WERI-Rb-1 (cell line): Measurements from ENCODE around the gene OMD.

Experiments
- DNase-seq: peaks from one replicate; pipeline ENCODE4 v3.0.0-alpha.2; 2020
- H3K27ac ChIP-seq: fragments of 250-450 bp; sonication (Bioruptor Pico); 2 replicates; pipeline ENCODE4 v1.5.1; 2020; ENCODE audit warnings: mild to moderate bottlenecking, moderate library complexity
- H3K27me3 ChIP-seq: fragments of 250-450 bp; sonication (Bioruptor Pico); 2 replicates; pipeline ENCODE4 v1.5.1; 2021; ENCODE audit warnings: mild to moderate bottlenecking, low read depth, moderate library complexity; ENCODE audit not compliant: insufficient read depth, severe bottlenecking
- H3K36me3 ChIP-seq: fragments of 250-450 bp; sonication (Bioruptor Pico); 2 replicates; pipeline ENCODE4 v1.5.1; 2020; ENCODE audit warnings: mild to moderate bottlenecking, moderate library complexity
- H3K4me3 ChIP-seq: 2 replicates; pipeline ENCODE4 v1.5.1; 2011; ENCODE audit warnings: low read depth, mild to moderate bottlenecking, control low read depth, low read length
- H3K9me3 ChIP-seq: fragments of 250-450 bp; sonication (Bioruptor Pico); 2 replicates; pipeline ENCODE4 v1.5.1; 2021; ENCODE audit warnings: mild to moderate bottlenecking, moderate library complexity; ENCODE audit not compliant: severe bottlenecking
- TF ChIP-seq, protein P1 (sequence below): IDR thresholded peaks from 2 replicates; pipeline ENCODE4 v1.5.1; 2011; ENCODE audit warnings: low read depth, mild to moderate bottlenecking, control low read depth, inconsistent platforms, low read length

The OMD gene, protein sequence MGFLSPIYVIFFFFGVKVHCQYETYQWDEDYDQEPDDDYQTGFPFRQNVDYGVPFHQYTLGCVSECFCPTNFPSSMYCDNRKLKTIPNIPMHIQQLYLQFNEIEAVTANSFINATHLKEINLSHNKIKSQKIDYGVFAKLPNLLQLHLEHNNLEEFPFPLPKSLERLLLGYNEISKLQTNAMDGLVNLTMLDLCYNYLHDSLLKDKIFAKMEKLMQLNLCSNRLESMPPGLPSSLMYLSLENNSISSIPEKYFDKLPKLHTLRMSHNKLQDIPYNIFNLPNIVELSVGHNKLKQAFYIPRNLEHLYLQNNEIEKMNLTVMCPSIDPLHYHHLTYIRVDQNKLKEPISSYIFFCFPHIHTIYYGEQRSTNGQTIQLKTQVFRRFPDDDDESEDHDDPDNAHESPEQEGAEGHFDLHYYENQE

DNA sequence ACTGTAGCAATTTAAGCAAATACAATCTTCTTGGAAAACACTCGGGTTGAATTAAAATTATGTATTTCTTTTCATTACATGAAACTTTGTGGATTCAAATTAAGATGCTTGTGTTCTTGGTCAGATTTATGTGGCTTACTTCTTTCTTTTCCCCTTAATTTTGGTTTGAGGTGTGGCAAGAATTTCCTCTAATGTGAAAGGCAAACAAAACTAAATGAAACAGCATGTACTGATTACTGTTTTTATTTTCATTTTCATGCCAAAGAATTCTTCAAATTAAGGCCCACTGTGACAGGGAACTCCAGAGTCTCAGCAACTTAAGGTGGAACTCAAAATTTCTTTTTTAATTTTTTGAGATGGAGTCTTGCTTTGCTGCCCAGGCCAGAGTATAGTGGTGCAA lies at the start of gene OMD:
TSS of gene OMD (minus strand) at position 132 of the 400 bp plus-strand sequence. CDS start 6,913 bp downstream, outside the sequence.
- H3K27me3 ChIP-seq = no peaks in the 10 kb centered on the region
- no peak within 1 kb of the TSS for H3K27ac ChIP-seq
- no peaks in the 10 kb centered on the region for H3K9me3 ChIP-seq
- no peak within 1 kb of the TSS for H3K4me3 ChIP-seq
- no peaks in the 10 kb centered on the region for H3K36me3 ChIP-seq
- TF ChIP-seq, protein P1, sequence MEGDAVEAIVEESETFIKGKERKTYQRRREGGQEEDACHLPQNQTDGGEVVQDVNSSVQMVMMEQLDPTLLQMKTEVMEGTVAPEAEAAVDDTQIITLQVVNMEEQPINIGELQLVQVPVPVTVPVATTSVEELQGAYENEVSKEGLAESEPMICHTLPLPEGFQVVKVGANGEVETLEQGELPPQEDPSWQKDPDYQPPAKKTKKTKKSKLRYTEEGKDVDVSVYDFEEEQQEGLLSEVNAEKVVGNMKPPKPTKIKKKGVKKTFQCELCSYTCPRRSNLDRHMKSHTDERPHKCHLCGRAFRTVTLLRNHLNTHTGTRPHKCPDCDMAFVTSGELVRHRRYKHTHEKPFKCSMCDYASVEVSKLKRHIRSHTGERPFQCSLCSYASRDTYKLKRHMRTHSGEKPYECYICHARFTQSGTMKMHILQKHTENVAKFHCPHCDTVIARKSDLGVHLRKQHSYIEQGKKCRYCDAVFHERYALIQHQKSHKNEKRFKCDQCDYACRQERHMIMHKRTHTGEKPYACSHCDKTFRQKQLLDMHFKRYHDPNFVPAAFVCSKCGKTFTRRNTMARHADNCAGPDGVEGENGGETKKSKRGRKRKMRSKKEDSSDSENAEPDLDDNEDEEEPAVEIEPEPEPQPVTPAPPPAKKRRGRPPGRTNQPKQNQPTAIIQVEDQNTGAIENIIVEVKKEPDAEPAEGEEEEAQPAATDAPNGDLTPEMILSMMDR = no peak
- DNase-seq = no peak

GRCh38 chr9:92468206-92468605 lies 43.9 kb upstream of the OMD start:
- TF ChIP-seq, protein P1 = no peak
- Histone ChIP-seq H3K27ac (no peak overlapping the region), H3K9me3 (no peaks in the 10 kb centered on the region), H3K27me3 (no peaks in the 10 kb centered on the region), H3K4me3 (no peak overlapping the region), H3K36me3 (no peaks in the 10 kb centered on the region)
- DNase-seq = no peak

DNA sequence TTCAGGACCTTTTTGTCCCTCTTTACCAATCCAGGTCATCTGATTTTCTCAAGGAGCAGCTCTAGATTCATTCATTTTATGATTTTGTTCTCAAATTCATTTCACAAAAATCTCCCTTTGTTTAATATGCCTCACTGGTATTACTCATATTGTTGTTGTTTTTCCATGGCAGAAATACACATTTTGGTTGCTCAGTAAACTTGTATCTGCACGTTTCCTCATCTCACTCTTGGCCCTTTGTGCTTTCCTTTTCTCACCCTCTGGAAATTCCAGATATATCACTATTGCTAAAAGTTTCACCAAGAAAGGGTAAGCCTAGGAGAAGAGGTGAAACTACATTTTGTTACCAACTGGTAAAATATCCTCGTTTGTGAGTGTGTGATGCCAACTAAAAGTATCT lies 43.2 kb upstream of the OMD start:
- no peak overlapping the region for H3K4me3 ChIP-seq
- no peak for DNase-seq
- no peak overlapping the region for H3K27ac ChIP-seq
- H3K9me3 ChIP-seq = no peaks in the 10 kb centered on the region
- TF ChIP-seq, protein P1 = no peak
- H3K27me3 ChIP-seq = no peaks in the 10 kb centered on the region
- H3K36me3 ChIP-seq = no peaks in the 10 kb centered on the region

DNA sequence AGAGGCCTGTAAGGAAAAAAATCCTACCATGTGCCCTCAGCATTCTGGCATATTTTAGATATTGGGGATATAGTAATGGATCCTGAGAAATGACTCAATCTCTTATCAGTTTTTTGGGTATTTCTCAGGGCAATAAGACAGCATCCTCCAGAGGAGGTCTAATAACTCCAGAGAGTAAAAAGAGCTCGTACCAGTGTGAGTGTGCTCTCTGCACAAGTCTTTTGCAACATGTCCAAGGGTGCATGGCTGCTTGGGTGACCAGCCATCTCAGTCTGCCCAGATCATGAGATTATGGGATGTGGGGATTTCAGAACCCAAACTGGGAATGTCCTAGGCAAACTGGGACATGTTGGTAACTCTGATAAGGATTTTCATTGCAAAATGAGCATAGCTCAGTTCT lies 42.8 kb upstream of the OMD start:
- no peaks in the 10 kb centered on the region for H3K9me3 ChIP-seq
- no peaks in the 10 kb centered on the region for H3K27me3 ChIP-seq
- H3K27ac ChIP-seq = no peak overlapping the region
- no peaks in the 10 kb centered on the region for H3K36me3 ChIP-seq
- no peak overlapping the region for H3K4me3 ChIP-seq
- TF ChIP-seq, protein P1 = no peak
- DNase-seq = no peak

DNA sequence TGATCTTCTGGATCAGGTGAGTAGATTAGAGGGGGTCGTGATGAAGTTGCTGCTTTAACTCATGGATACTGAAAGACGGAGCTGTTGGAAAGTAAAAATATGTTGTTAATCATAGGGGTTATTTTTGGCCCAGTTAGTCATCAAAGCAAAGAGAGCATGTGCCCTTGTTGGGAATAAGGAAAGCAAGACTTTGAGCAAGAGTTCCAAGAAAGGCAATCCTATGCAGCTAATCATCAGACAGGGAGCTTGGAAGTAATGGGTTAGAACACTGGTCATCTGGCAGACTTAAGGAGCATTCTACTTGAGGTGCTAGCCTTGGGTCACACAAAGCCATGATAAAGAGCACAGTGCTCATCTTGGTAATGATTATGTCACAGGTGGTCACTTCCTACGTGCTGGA lies 39.7 kb upstream of the OMD start:
- TF ChIP-seq, protein P1 = no peak
- Histone ChIP-seq H3K27ac (no peak overlapping the region), H3K9me3 (no peaks in the 10 kb centered on the region), H3K27me3 (no peaks in the 10 kb centered on the region), H3K36me3 (no peaks in the 10 kb centered on the region), H3K4me3 (no peak overlapping the region)
- no peak for DNase-seq

GRCh38 chr9:92463387-92463786 lies 39.1 kb upstream of the OMD start:
- H3K4me3 ChIP-seq = no peak overlapping the region
- no peaks in the 10 kb centered on the region for H3K36me3 ChIP-seq
- H3K27me3 ChIP-seq = no peaks in the 10 kb centered on the region
- H3K9me3 ChIP-seq = no peaks in the 10 kb centered on the region
- TF ChIP-seq, protein P1 = no peak
- H3K27ac ChIP-seq = no peak overlapping the region
- no peak for DNase-seq
